Pons (tissue), 1 donor: Measurements from ENCODE around the gene RNF223.

Experiments
- DNase-seq: peaks from one replicate; pipeline ENCODE4 v3.0.0-alpha.2; 2016; ENCODE audit warnings: low spot score

RNF223 gene

GRCh38 chr1:1026599-1027413 is 47.3 kb downstream of the RNF223 start:
- DNase-seq, result no peak

- no peak for DNase-seq
Measured at GRCh38 chr1:1025730-1026129, 48.4 kb downstream of the RNF223 start.

GRCh38 chr1:1024771-1025699 is 49.1 kb downstream of the RNF223 start:
- no peak for DNase-seq

- DNase-seq, result no peak
Measured at GRCh38 chr1:1024149-1024770, 49.8 kb downstream of the RNF223 start.

GRCh38 chr1:1023700-1024099 is 50.4 kb downstream of the RNF223 start:
- no peak for DNase-seq

GRCh38 chr1:1022302-1023009 is 51.6 kb downstream of the RNF223 start:
- DNase-seq, result no peak

GRCh38 chr1:1021920-1022259 is 52.2 kb downstream of the RNF223 start:
- no peak for DNase-seq

- DNase-seq, result no peak
Measured at GRCh38 chr1:1021010-1021919, 52.8 kb downstream of the RNF223 start.
